Naive B cell (primary cell): ENCODE measurements around the gene ZDHHC17. TPM values are rescaled to one million over a fixed set of nuclear protein-coding genes. Genes with fewer than 3 reads are reported as not detected.

ENCODE experiments used
- ATAC-seq, 2 donors: fragments of 150-1000 bp; cut with Tn5 transposase; 2 replicates each; pipeline ENCODE4 v1.10.0; 2021; ENCODE audit warnings: low read depth in 2 of 2, mild to moderate bottlenecking in 2 of 2, moderate library complexity in 2 of 2
- DNase-seq: peaks from one replicate; pipeline ENCODE4 v3.0.0; 2022
- H3K27ac Mint-ChIP-seq, 6 donors: one replicate each; pipeline ENCODE4 v1.8.0; 2020 to 2022; ENCODE audit warnings: mild to moderate bottlenecking in 6 of 6, mixed read lengths in 6 of 6, moderate library complexity in 5 of 6, inconsistent platforms in 2 of 6
- H3K27me3 Mint-ChIP-seq, 3 donors: one replicate each; pipeline ENCODE4 v1.8.0; 2021 to 2022; ENCODE audit warnings: mixed read lengths in 3 of 3, mild to moderate bottlenecking in 1 of 3
- H3K36me3 Mint-ChIP-seq, 2 donors: one replicate each; pipeline ENCODE4 v1.8.0; 2020 to 2022; ENCODE audit warnings: mixed read lengths in 2 of 2, inconsistent platforms in 1 of 2, mild to moderate bottlenecking in 1 of 2
- H3K4me1 Mint-ChIP-seq, 3 donors: one replicate each; pipeline ENCODE4 v1.8.0; 2020 to 2022; ENCODE audit warnings: mixed read lengths in 3 of 3, inconsistent platforms in 1 of 3, mild to moderate bottlenecking in 1 of 3, moderate library complexity in 1 of 3
- H3K4me3 Mint-ChIP-seq, 8 donors: one replicate each; pipeline ENCODE4 v1.8.0; 2020 to 2022; ENCODE audit warnings: mild to moderate bottlenecking in 8 of 8, mixed read lengths in 8 of 8, moderate library complexity in 8 of 8, inconsistent platforms in 2 of 8
- H3K9me3 Mint-ChIP-seq, 7 donors: one replicate each; pipeline ENCODE4 v1.8.0; 2020 to 2022; ENCODE audit warnings: mixed read lengths in 7 of 7, mild to moderate bottlenecking in 5 of 7, inconsistent platforms in 2 of 7, moderate library complexity in 1 of 7
- polyA plus RNA-seq, 6 donors: library from polyadenylated mRNA; unstranded; fragments of 300-500 nt; fragmentation: Illumina TruSeq; gene quantifications; one replicate each; pipeline ENCODE4 v1.2.3, GENCODE V29; 2021; ENCODE audit warnings: low read depth in 6 of 6

The ZDHHC17 gene
- polyA plus RNA-seq, 6 donors from 2014 or later = 12.2 to 25.8 (median 16.0) TPM

- peak overlapping the region; percentile 90 to 99 (median 96) for H3K4me3 Mint-ChIP-seq
- peaks cover 27 to 71% (median 45%) of the 10 kb centered on the region in 3 donors for H3K27me3 Mint-ChIP-seq
- ATAC-seq (peak; percentile 64 to 76), DNase-seq (no peak)
- no peaks in the 10 kb centered on the region for H3K9me3 Mint-ChIP-seq
- H3K27ac Mint-ChIP-seq = peak overlapping the region in 4 of 6 donors; percentile 59 to 84 (median 81)
- peaks cover 12 to 16% (median 15%) of the 10 kb centered on the region in 3 donors for H3K4me1 Mint-ChIP-seq
- H3K36me3 Mint-ChIP-seq = no peaks in the 10 kb centered on the region
These were observed 114.4 kb downstream of the ZDHHC17 start for GRCh38 chr12:76878099-76878898.

DNA sequence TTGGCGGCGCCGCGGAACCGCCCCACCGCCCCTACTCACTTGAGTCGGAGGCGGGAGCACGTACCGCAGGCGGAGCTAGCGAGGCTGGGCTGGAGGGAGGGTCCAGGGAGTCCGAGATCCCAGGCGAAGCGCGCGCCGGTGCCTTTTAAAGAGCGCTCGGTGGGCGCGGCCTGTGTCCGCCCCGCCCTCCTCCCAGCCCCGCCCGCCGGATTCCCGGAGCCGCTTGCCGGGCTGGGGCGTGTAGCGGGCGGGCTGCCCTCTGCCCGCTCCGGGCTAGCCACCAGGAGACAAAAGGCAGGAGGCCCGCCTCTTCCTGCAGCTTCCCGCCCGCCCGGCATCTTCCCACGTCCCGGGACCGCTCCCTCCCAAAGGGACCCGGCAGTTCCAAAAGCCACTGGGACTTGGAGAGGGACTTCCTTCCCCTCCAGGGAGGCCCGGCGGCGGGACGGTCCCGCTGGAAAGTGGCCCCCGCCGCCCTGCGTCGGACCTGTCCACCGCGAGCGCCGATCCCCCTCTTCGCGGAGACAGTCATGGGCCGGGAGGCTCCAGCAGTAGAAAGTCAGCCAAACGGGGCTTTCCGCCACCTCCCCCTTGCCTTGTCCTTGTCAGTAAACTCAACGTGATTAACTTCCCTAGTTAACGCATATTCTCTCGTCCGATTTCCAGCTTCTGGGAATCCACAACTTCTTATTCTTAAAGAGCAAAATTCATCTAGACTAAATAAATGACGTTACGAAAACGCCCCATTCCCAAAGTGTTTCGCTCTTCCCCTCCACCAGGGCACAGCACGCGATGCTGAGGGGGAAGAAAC, 115.2 kb downstream of the ZDHHC17 start, which contains the start of gene CSRP2:
TSS of gene CSRP2 (minus strand) at position 121 of the 811 bp plus-strand sequence. CDS start 12,759 bp downstream, outside the sequence.
- ATAC-seq = peak; percentile 73 to 75
- Mint-ChIP-seq H3K9me3 (no peaks in the 10 kb centered on the region), H3K36me3 (no peaks in the 10 kb centered on the region), H3K27ac (peak within 1 kb of the TSS; percentile 9 to 84 (median 69)), H3K27me3 (peaks cover 27 to 71% (median 37%) of the 10 kb centered on the region in 3 donors), H3K4me3 (peak within 1 kb of the TSS; percentile 90 to 99 (median 96)), H3K4me1 (peaks cover 12 to 16% (median 15%) of the 10 kb centered on the region in 3 donors)
- DNase-seq = peak; percentile 49

DNA sequence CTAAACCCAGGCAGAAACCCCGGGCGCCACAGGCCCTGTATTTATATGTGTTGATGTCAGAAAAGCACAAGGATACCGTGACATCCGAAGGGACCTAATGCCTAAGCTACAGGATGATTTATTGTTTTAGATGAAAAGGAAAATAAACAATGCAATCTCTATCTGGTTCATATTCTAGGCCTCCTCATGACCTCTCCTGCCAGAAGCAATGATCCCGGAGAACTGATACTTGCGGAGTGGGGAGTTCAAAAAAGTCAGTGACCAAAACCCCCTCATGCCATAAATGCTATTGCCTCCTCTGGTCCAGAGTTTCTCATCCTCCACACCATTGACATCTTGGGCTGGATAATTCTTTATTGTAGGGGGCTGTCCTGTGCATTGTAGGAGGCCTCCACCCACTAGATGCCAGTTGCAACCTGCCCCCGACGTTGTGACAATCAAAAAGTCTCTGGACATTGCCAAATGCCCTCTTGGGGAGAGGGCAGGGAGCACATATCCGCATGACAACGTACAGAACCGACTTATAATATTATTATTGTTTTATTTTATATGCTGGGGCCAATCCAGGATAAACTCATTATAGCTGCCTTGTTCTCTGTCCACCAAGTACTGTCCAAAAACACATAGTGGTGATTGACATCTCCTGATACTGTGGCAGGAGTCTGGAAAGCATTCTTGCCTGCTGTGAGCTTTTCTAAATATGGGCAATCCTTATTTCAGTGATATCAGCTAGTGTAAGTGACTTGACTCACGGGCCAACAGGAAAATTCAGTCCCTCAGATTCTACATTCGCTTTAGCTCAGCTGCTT, 116.0 kb downstream of the ZDHHC17 start:
- Mint-ChIP-seq H3K4me1 (peaks cover 12 to 16% (median 15%) of the 10 kb centered on the region in 3 donors), H3K27ac (peak overlapping the region in 3 of 6 donors; percentile 9 to 84 (median 56)), H3K4me3 (peak overlapping the region; percentile 85 to 97 (median 91))

DNA sequence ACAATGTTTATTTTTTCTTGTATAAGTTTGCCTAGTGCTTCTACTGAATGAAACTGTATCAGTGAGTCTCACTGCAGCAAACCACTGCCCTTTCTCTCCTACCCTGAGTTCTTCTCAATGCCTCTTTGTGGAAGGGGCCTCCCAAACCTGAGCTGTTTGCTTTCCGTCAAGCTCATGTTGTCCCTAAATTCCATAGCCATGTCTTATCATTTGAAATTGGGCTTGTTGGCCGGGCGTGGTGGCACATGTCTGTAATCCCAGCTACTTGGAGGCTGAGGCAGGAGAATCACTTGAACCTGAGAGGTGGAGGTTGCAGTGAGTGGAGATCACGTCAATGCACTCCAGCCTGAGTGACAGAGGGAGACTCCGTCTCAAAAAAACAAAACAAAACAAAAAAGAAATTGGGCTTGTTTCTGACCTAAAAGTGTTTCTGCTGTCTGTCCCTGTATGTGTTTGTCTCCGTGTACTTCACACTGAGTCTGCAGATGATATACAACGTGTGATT, 116.7 kb downstream of the ZDHHC17 start:
- ATAC-seq (no peak), DNase-seq (no peak)
- H3K36me3 Mint-ChIP-seq = no peaks in the 10 kb centered on the region
- H3K9me3 Mint-ChIP-seq = no peaks in the 10 kb centered on the region
- H3K4me3 Mint-ChIP-seq = peak overlapping the region in 3 of 8 donors; percentile 85 to 97 (median 87)
- H3K27ac Mint-ChIP-seq = no peak overlapping the region
- H3K27me3 Mint-ChIP-seq = peaks cover 21 to 58% (median 31%) of the 10 kb centered on the region in 3 donors
- peaks cover 12 to 16% (median 15%) of the 10 kb centered on the region in 3 donors for H3K4me1 Mint-ChIP-seq

More for the DNA sequence above, 116.0 kb downstream of the ZDHHC17 start:
- no peaks in the 10 kb centered on the region for H3K36me3 Mint-ChIP-seq
- no peaks in the 10 kb centered on the region for H3K9me3 Mint-ChIP-seq
- no peak for DNase-seq
- no peak for ATAC-seq
- H3K27me3 Mint-ChIP-seq = peaks cover 25 to 64% (median 35%) of the 10 kb centered on the region in 3 donors

GRCh38 chr12:76881142-76881541, 117.2 kb downstream of the ZDHHC17 start:
- Mint-ChIP-seq H3K27ac (no peak overlapping the region), H3K4me1 (peaks cover 12 to 16% (median 15%) of the 10 kb centered on the region in 3 donors), H3K27me3 (peaks cover 18 to 55% (median 36%) of the 10 kb centered on the region in 3 donors), H3K36me3 (no peaks in the 10 kb centered on the region), H3K9me3 (no peaks in the 10 kb centered on the region), H3K4me3 (no peak overlapping the region)
- ATAC-seq (no peak), DNase-seq (no peak)

GRCh38 chr12:76882367-76882766, 118.5 kb downstream of the ZDHHC17 start:
- no peaks in the 10 kb centered on the region for H3K36me3 Mint-ChIP-seq
- H3K27me3 Mint-ChIP-seq = peaks cover 18 to 43% (median 33%) of the 10 kb centered on the region in 3 donors
- no peaks in the 10 kb centered on the region for H3K9me3 Mint-ChIP-seq
- DNase-seq = no peak
- peak overlapping the region in 1 of 8 donors; percentile 1 for H3K4me3 Mint-ChIP-seq
- peak overlapping the region in 1 of 6 donors; percentile 37 for H3K27ac Mint-ChIP-seq
- no peak for ATAC-seq
- peaks cover 12 to 16% (median 15%) of the 10 kb centered on the region in 3 donors for H3K4me1 Mint-ChIP-seq

- no peaks in the 10 kb centered on the region for H3K36me3 Mint-ChIP-seq
- no peak overlapping the region for H3K27ac Mint-ChIP-seq
- H3K27me3 Mint-ChIP-seq = peaks cover 17 to 41% (median 29%) of the 10 kb centered on the region in 3 donors
These were observed 119.2 kb downstream of the ZDHHC17 start for GRCh38 chr12:76883151-76883550.

GRCh38 chr12:76883811-76884210, 119.9 kb downstream of the ZDHHC17 start:
- Mint-ChIP-seq H3K9me3 (peaks cover 0 to 6% (median 0%) of the 10 kb centered on the region in 7 donors), H3K27ac (no peak overlapping the region), H3K27me3 (peaks cover 15 to 40% (median 26%) of the 10 kb centered on the region in 3 donors), H3K4me3 (no peak overlapping the region), H3K4me1 (peaks cover 5 to 7% (median 7%) of the 10 kb centered on the region in 3 donors), H3K36me3 (no peaks in the 10 kb centered on the region)
- ATAC-seq (no peak), DNase-seq (no peak)

More at GRCh38 chr12:76883151-76883550, 119.2 kb downstream of the ZDHHC17 start:
- peaks cover 10 to 14% (median 11%) of the 10 kb centered on the region in 3 donors for H3K4me1 Mint-ChIP-seq
- no peaks in the 10 kb centered on the region for H3K9me3 Mint-ChIP-seq
- H3K4me3 Mint-ChIP-seq = no peak overlapping the region
- ATAC-seq (no peak), DNase-seq (no peak)

DNA sequence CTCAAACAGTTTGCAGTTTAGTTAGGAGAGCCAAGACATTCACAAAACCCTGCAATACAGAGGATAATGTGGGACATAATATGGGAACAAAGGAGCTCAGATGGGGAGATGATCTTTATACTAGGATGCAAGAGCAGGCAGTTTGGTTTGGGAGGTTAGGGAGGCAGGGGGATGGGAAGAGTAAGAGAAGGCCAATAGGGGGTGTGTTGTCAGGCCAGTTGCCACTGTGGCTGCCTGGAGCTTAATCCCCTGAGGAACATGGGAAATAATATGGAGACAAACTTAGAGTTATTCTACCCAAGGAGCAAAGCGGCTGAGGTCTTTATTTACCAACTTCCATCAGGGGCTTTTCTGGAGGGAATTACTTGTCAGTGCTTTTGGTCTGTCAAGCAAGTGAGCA, 124.9 kb downstream of the ZDHHC17 start:
- H3K27me3 Mint-ChIP-seq = peaks cover 16 to 23% (median 22%) of the 10 kb centered on the region in 3 donors
- H3K36me3 Mint-ChIP-seq = no peaks in the 10 kb centered on the region
- H3K27ac Mint-ChIP-seq = no peak overlapping the region
- no peak overlapping the region for H3K4me3 Mint-ChIP-seq
- peaks cover 0 to 7% (median 2%) of the 10 kb centered on the region in 7 donors for H3K9me3 Mint-ChIP-seq
- DNase-seq (no peak), ATAC-seq (no peak)
- H3K4me1 Mint-ChIP-seq = no peaks in the 10 kb centered on the region

DNA sequence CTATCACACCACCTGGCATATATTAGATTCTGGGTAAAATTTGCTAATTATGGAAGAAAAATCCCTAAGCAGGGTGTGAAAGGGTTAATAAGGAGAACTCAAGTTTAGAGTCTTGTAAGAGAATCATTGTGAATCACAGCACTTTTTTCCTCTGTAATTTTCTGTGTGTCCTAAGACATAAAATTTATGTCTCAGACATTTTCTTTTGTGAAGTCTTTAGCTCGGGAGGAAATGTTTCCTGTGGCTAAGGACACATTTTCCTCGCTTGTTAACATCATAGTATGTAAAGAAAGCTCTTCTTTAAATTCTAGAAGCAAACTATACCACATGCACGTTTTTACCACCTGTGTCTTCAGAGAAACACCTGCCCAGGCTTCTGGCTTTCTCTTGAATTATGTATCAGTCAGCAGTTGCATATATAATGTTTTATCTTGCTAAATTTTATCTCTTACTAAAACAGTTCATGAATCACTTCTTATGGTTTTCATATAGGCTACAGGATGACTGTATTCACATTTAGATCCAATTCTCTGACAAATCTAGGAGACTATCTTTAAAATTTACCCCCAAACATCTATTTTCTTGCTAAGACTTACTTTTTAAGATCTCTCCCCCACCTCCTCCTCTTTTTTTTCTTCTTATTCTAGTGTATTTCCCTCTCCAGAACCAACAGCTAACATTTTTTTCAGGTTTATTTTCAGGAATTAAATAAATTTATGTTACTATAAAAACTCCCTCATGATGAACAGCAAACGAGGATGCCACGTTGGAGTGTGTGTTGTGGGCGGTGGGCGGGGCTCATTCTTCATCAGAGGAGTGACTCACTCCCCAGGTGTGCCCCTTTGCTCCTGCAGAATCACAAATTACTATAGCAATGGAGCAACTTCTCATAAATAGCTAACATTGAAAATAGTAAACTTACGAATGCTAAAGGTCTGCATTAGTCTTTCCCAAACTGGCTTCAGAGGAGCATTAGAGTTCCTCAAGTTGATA, 126.5 kb downstream of the ZDHHC17 start:
- no peaks in the 10 kb centered on the region for H3K36me3 Mint-ChIP-seq
- peak overlapping the region in 1 of 6 donors; percentile 33 for H3K27ac Mint-ChIP-seq
- no peak for ATAC-seq
- no peak overlapping the region for H3K4me3 Mint-ChIP-seq
- no peaks in the 10 kb centered on the region for H3K4me1 Mint-ChIP-seq
- H3K9me3 Mint-ChIP-seq = peaks cover 0 to 13% (median 4%) of the 10 kb centered on the region in 7 donors
- peaks cover 16 to 22% (median 19%) of the 10 kb centered on the region in 3 donors for H3K27me3 Mint-ChIP-seq
- no peak for DNase-seq

DNA sequence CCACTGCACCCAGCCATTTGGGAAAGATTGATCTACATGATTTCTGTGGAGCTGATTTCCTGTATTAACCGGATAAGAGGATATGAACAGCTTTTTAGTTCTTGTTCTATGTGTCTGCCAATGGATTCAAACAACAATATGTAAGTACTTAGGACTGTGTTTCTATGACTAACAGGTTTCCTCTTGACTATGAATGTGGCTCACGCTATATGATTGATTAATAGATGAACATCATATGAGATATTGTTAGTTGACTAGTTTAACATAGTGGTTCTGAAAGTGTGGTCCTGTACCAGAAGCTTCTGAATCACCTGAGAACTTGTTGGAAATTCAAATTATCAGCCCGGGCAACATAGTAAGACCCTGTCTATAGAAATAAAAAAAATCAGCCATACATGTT, 127.7 kb downstream of the ZDHHC17 start:
- Mint-ChIP-seq H3K4me1 (no peaks in the 10 kb centered on the region), H3K27me3 (peaks cover 7 to 22% (median 19%) of the 10 kb centered on the region in 3 donors), H3K9me3 (peaks cover 0 to 13% (median 4%) of the 10 kb centered on the region in 7 donors), H3K36me3 (no peaks in the 10 kb centered on the region), H3K27ac (no peak overlapping the region), H3K4me3 (no peak overlapping the region)
- DNase-seq = no peak
- no peak for ATAC-seq
